ENCODE results near the gene DNAJB11. TPM values are rescaled to one million over a fixed set of nuclear protein-coding genes. Genes with fewer than 3 reads are reported as not detected.

Gene DNAJB11
- total RNA-seq, 1 experiment from 2014 or later = 54.3 TPM

DNA sequence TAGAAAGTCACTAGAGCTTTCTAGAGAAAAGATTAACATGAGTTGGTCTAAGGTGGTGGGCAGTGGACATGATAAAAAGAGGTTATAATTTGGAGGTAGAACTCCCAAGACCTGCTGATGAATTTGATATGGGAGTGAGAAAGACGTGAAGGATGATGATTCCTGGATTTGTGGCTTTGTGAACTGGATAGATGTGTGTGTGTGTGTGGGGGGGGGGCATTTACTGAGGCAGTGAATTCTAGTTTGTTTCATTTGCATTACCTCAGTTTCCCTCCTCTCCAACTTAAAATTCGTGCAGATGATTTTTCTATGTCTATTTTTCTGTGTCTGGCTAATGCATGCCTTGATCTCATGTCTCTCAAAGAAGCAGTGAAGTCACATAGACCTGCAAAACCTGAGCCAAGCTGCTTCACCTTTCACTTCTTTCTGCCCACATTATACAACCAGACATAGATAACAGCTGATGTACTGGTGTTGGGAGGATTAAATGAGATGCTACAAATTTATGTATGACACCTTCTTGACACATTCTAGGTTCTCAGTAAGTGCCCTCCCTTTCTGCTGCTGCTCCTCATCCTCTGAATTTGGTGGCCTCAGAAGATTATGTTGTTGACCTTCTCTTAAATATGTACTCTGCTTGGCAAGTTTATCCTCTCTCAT is 52.3 kb downstream of the DNAJB11 start:
- intact Hi-C loops (cut with micrococcal nuclease) = no loop called here
- DNase-seq (ENCODE audit: low read depth, low spot score) (no peak), ATAC-seq (no peak)
- H3K9ac ChIP-seq (ENCODE audit: low read length) = no peak overlapping the region
- H4K20me1 ChIP-seq (ENCODE audit: insufficient read depth) = no peaks in the 10 kb centered on the region
- no peak overlapping the region for H2AFZ ChIP-seq (ENCODE audit: low read depth, low read length, poor library complexity, severe bottlenecking)
- no peaks in the 10 kb centered on the region for H3K4me1 ChIP-seq (ENCODE audit: control insufficient read depth in 1 of 2, insufficient read depth in 2 of 2, low read length in 2 of 2)
- no peak for TF ChIP-seq CBX3 (IDR thresholded peaks at IDR 0.05; ENCODE audit: low read depth)
- TF ChIP-seq, protein P1, sequence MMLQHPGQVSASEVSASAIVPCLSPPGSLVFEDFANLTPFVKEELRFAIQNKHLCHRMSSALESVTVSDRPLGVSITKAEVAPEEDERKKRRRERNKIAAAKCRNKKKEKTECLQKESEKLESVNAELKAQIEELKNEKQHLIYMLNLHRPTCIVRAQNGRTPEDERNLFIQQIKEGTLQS (IDR thresholded peaks at IDR 0.05) = no peak
- TF ChIP-seq SP1 (IDR thresholded peaks at IDR 0.05; ENCODE audit: low read depth) = no peak
- no peak for TF ChIP-seq RAD21 (IDR thresholded peaks at IDR 0.05; ENCODE audit: low read depth)
- TF ChIP-seq CEBPB (IDR thresholded peaks at IDR 0.05; ENCODE audit: low read depth) = no peak
- no peak for TF ChIP-seq FOSL1 (IDR thresholded peaks at IDR 0.05; ENCODE audit: low read depth)
- TF ChIP-seq EGR1 (IDR thresholded peaks at IDR 0.05; ENCODE audit: low read depth) = no peak
- TF ChIP-seq EZH2 (IDR thresholded peaks at IDR 0.05) = no peak
- TF ChIP-seq, protein P2, sequence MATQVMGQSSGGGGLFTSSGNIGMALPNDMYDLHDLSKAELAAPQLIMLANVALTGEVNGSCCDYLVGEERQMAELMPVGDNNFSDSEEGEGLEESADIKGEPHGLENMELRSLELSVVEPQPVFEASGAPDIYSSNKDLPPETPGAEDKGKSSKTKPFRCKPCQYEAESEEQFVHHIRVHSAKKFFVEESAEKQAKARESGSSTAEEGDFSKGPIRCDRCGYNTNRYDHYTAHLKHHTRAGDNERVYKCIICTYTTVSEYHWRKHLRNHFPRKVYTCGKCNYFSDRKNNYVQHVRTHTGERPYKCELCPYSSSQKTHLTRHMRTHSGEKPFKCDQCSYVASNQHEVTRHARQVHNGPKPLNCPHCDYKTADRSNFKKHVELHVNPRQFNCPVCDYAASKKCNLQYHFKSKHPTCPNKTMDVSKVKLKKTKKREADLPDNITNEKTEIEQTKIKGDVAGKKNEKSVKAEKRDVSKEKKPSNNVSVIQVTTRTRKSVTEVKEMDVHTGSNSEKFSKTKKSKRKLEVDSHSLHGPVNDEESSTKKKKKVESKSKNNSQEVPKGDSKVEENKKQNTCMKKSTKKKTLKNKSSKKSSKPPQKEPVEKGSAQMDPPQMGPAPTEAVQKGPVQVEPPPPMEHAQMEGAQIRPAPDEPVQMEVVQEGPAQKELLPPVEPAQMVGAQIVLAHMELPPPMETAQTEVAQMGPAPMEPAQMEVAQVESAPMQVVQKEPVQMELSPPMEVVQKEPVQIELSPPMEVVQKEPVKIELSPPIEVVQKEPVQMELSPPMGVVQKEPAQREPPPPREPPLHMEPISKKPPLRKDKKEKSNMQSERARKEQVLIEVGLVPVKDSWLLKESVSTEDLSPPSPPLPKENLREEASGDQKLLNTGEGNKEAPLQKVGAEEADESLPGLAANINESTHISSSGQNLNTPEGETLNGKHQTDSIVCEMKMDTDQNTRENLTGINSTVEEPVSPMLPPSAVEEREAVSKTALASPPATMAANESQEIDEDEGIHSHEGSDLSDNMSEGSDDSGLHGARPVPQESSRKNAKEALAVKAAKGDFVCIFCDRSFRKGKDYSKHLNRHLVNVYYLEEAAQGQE (IDR thresholded peaks at IDR 0.05; ENCODE audit: low read depth) = no peak
- no peak for TF ChIP-seq SRF (IDR thresholded peaks at IDR 0.05; ENCODE audit: low read depth)
- no peak for TF ChIP-seq ELF1 (IDR thresholded peaks at IDR 0.05; ENCODE audit: borderline replicate concordance, low read depth)
- TF ChIP-seq SIN3A (IDR thresholded peaks at IDR 0.05; ENCODE audit: low read depth) = no peak
- no peak for TF ChIP-seq POLR2AphosphoS5 (IDR thresholded peaks at IDR 0.05; ENCODE audit: low read depth, low read length)
- TF ChIP-seq, protein P3, sequence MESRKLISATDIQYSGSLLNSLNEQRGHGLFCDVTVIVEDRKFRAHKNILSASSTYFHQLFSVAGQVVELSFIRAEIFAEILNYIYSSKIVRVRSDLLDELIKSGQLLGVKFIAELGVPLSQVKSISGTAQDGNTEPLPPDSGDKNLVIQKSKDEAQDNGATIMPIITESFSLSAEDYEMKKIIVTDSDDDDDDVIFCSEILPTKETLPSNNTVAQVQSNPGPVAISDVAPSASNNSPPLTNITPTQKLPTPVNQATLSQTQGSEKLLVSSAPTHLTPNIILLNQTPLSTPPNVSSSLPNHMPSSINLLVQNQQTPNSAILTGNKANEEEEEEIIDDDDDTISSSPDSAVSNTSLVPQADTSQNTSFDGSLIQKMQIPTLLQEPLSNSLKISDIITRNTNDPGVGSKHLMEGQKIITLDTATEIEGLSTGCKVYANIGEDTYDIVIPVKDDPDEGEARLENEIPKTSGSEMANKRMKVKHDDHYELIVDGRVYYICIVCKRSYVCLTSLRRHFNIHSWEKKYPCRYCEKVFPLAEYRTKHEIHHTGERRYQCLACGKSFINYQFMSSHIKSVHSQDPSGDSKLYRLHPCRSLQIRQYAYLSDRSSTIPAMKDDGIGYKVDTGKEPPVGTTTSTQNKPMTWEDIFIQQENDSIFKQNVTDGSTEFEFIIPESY (IDR thresholded peaks at IDR 0.05; ENCODE audit: extremely low read depth, insufficient replicate concordance, low read length) = no peak
- no peak for TF ChIP-seq ZFX (IDR thresholded peaks at IDR 0.05)
- no peak for TF ChIP-seq YY1 (IDR thresholded peaks at IDR 0.05; ENCODE audit: extremely low read depth, insufficient replicate concordance, low read depth, low read length)
- no peak for TF ChIP-seq POLR2A (IDR thresholded peaks at IDR 0.05; ENCODE audit: borderline replicate concordance, extremely low read depth, insufficient read depth, insufficient read length)
- H3K9me2 ChIP-seq (ENCODE audit: insufficient read depth) = no peaks in the 10 kb centered on the region
- ChIA-PET RAD21 (ENCODE audit: low non-redundant PET in 1 of 2, low total read pairs in 2 of 2, uncharacterized antibody in 2 of 2, unreplicated experiment in 2 of 2) (no interaction called here), POLR2A (no interaction called here), CTCF (no interaction called here)
- no peak overlapping the region for H3K4me3 ChIP-seq (replicated peaks in 1 of 2; ENCODE audit: low read depth in 1 of 2, low read length in 2 of 2)
- no peak overlapping the region for H3K4me2 ChIP-seq (ENCODE audit: low read length)
- H3K79me2 ChIP-seq (ENCODE audit: insufficient read depth, low read length) = no peaks in the 10 kb centered on the region
- H3K36me3 ChIP-seq (ENCODE audit: control insufficient read depth in 1 of 2, insufficient read depth in 2 of 2, low read length in 2 of 2) = no peaks in the 10 kb centered on the region
- H3K27me3 ChIP-seq (ENCODE audit: insufficient read depth, low read length) = no peaks in the 10 kb centered on the region
- BruUV-seq (replicated peaks) = no TSS peak
- H3K9me3 ChIP-seq (ENCODE audit: control insufficient read depth in 1 of 2, insufficient read depth in 1 of 2, low read depth in 1 of 2, low read length in 2 of 2) = no peaks in the 10 kb centered on the region
- no peak overlapping the region for H3K27ac ChIP-seq (ENCODE audit: low read depth, low read length)

Measured in HCT116 (cell line).